Esophagus (tissue), 2 donors: ENCODE measurements around the gene SPRYD3. TPM values are rescaled to one million over a fixed set of nuclear protein-coding genes. Genes with fewer than 3 reads are reported as not detected.
"Not testable (repeated sequence)": the region's sequence is repeated elsewhere in the genome, so short reads cannot be mapped to it uniquely, and the experiment has no call there.

ENCODE experiments used
- H3K27ac ChIP-seq, 2 donors: one replicate each; pipeline ENCODE4 v1.5.1; 2013; ENCODE audit warnings: low read depth in 2 of 2, mild to moderate bottlenecking in 2 of 2, inconsistent platforms in 1 of 2, low read length in 1 of 2, moderate library complexity in 1 of 2
- H3K27me3 ChIP-seq, 2 donors: one replicate each; pipeline ENCODE4 v1.6.1; 2013; ENCODE audit warnings: low read length in 2 of 2, control low read depth in 1 of 2, mild to moderate bottlenecking in 1 of 2; ENCODE audit not compliant: insufficient read depth in 2 of 2, control insufficient read depth in 1 of 2
- H3K36me3 ChIP-seq, 2 donors: one replicate each; pipeline ENCODE4 v1.6.1; 2013; ENCODE audit warnings: low read length in 1 of 2; ENCODE audit not compliant: control insufficient read depth in 2 of 2, insufficient read depth in 2 of 2
- H3K4me1 ChIP-seq, 2 donors: one replicate each; pipeline ENCODE4 v1.6.1; 2013; ENCODE audit warnings: low read length in 1 of 2; ENCODE audit not compliant: control insufficient read depth in 2 of 2, insufficient read depth in 2 of 2
- H3K4me3 ChIP-seq, 2 donors: one replicate each; pipeline ENCODE4 v1.5.1; 2013; ENCODE audit warnings: low read length in 2 of 2, mild to moderate bottlenecking in 2 of 2, low read depth in 1 of 2, moderate library complexity in 1 of 2
- H3K9me3 ChIP-seq, 2 donors: one replicate each; pipeline ENCODE4 v1.6.1; 2013; ENCODE audit warnings: mild to moderate bottlenecking in 2 of 2, low read depth in 1 of 2, low read length in 1 of 2, moderate library complexity in 1 of 2; ENCODE audit not compliant: control insufficient read depth in 2 of 2, insufficient read depth in 1 of 2
- WGBS, 2 donors: extraction: QIAGEN DNeasy Blood & Tissue Kit; methylation state at CpG; one replicate each; pipeline ENCODE4 v1.1.7; 2013; 5-methylcytosine and 5-hydroxymethylcytosine counted together
- polyA plus RNA-seq, 2 donors: library from polyadenylated mRNA; stranded (reverse); fragments of 200-250 nt; gene quantifications; one replicate each; pipeline ENCODE4 v1.2.3, GENCODE V29; 2013
- donor health status: healthy with polysubstance abuse.
- donor health status: Bipolar disorder and iron deficiency.

The SPRYD3 gene
- polyA plus RNA-seq, 2 donors: 16.1 to 24.1 TPM

DNA sequence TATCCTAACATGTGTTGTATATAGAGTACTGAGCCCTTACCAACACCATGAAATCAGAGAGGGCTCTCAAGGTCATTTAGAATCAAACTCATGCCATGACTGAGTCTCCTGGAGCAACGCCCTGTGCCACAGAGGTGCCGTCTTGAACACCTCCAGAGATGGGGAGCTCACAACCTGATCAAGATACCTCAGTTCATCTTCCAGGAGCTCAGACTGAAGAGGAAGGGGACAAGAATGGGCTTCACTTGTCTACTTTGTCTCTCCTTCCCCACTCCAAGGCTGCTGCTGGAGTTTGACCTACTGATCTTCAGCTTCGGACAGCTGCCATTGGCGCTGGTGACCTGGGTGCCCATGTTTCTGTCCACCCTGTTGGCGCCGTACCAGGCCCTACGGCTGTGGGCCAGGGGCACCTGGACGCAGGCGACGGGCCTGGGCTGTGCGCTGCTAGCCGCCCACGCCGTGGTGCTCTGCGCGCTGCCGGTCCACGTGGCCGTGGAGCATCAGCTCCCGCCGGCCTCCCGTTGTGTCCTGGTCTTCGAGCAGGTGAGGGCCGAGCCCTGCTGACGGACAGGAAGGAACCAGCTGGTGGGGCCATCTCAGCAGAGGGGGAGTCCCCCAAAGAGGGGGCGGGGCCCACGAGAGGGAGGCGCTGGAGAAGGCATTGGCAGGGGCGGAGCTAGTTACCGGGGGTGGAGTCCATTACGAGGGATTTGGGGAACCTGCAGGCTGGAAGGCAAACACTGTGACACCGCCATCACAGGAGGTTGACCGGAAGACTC lies 36.1 kb upstream of the SPRYD3 start:
- H3K4me1 ChIP-seq: no peaks in the 10 kb centered on the region
- 89 to 90% methylated on average over 33 of the region's 33 CpGs for WGBS, 2 donors
- H3K9me3 ChIP-seq: no peaks in the 10 kb centered on the region
- H3K27me3 ChIP-seq: no peaks in the 10 kb centered on the region
- H3K27ac ChIP-seq: no peak overlapping the region
- H3K36me3 ChIP-seq: no peaks in the 10 kb centered on the region
- H3K4me3 ChIP-seq: no peak overlapping the region

DNA sequence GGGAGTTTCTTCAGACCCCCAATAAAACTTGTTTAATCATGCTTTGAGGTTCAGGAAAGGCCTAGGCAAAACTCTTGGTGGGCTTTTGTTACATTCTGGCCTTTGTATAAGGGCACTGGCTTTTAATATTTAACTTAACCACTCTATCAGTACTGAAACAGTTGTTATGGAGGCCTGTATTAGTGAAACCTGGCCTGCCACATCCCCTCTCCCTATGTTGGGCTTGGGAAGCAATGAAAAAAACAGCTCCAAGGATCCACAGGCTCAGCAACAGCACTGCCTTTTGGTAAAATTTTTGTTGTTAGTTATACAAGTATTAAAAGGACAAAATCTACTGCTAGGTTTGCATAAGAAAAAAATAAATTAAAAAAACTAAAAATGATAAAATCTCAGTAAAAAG lies 34.8 kb upstream of the SPRYD3 start:
- no peaks in the 10 kb centered on the region for H3K9me3 ChIP-seq
- no peaks in the 10 kb centered on the region for H3K36me3 ChIP-seq
- no peak overlapping the region for H3K27ac ChIP-seq
- no peak overlapping the region for H3K4me3 ChIP-seq
- no peaks in the 10 kb centered on the region for H3K27me3 ChIP-seq
- no peaks in the 10 kb centered on the region for H3K4me1 ChIP-seq

DNA sequence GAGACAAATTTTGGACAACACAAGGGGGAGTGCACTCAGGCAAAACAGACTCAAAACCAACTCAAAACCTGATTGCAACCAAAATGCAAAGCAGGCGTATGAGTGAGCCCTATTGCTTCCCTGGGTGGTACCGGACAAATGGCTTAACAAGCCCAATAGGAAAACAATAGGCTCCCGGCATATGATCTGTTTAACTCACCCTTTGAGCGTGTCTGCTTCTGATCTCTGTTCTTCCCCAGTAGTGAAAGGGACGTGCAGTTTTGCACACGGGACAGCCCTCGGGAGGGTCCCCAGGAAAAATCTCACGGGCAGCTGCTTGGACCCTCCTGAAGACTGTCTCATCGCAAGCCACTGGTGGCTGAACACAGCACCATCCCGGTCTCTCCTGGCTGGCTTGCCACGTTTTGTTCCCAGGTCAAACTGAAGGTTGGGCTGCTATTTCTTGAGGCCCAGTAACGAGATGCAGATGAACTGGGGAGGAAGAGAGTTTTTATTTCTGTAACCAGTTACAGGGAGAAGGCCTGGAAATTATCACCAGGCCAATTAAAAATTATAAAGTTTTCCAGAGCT lies 34.0 kb upstream of the SPRYD3 start:
- H3K27ac ChIP-seq: no peak overlapping the region
- H3K27me3 ChIP-seq: no peaks in the 10 kb centered on the region
- H3K4me3 ChIP-seq: no peak overlapping the region
- H3K36me3 ChIP-seq: no peaks in the 10 kb centered on the region
- H3K9me3 ChIP-seq: no peaks in the 10 kb centered on the region
- WGBS, 2 donors: 86 to 88% methylated on average over 12 of the region's 12 CpGs
- no peaks in the 10 kb centered on the region for H3K4me1 ChIP-seq

DNA sequence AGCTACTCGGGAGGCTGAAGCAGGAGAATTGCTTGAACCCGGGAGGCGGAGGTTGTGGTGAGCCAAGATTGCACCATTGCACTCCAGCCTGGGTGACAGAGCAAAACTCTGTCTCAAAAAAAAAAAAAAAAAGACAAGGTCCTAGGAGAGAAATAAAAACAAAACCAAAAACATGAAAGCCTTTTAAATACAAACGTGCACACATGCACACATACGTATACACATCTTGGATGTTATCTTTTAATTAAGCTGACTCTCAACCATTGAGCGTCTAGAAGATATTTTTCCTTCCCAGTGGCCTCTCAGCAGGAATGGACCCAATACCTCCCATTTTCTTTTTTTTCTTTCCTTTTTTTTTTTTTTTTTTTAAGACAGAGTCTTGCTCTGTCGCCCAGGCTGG lies 33.2 kb upstream of the SPRYD3 start:
- not testable (repeated sequence) for H3K9me3 ChIP-seq, H3K27ac ChIP-seq, H3K4me3 ChIP-seq, H3K36me3 ChIP-seq, H3K27me3 ChIP-seq, H3K4me1 ChIP-seq
- WGBS, 2 donors: 95% methylated on average over 6 to 7 of the region's 7 CpGs

DNA sequence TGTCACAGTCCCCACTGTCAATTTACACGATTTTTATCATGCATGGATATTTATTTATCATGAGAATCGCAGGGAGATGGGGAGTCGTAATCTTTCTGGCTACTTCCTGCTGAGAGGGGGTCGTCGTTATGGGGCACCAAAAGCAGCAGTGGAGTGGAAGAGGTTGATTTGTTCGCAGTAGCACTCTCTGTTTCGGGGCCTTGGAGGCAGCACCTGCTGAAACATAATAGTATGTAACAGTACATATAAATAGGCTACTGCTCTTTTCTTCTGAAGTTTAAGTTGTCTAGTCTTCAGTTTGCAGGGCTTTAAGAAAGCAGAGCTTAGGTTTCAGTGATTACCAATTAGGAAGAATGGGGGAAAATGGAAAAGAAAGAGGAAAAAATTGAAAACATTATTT lies 27.9 kb upstream of the SPRYD3 start:
- peaks cover 0 to 6% of the 10 kb centered on the region in 2 donors for H3K4me1 ChIP-seq
- H3K27me3 ChIP-seq: no peaks in the 10 kb centered on the region
- no peaks in the 10 kb centered on the region for H3K9me3 ChIP-seq
- no peak overlapping the region for H3K4me3 ChIP-seq
- 64 to 67% methylated on average over 7 of the region's 7 CpGs for WGBS, 2 donors
- H3K27ac ChIP-seq: no peak overlapping the region
- H3K36me3 ChIP-seq: no peaks in the 10 kb centered on the region

DNA sequence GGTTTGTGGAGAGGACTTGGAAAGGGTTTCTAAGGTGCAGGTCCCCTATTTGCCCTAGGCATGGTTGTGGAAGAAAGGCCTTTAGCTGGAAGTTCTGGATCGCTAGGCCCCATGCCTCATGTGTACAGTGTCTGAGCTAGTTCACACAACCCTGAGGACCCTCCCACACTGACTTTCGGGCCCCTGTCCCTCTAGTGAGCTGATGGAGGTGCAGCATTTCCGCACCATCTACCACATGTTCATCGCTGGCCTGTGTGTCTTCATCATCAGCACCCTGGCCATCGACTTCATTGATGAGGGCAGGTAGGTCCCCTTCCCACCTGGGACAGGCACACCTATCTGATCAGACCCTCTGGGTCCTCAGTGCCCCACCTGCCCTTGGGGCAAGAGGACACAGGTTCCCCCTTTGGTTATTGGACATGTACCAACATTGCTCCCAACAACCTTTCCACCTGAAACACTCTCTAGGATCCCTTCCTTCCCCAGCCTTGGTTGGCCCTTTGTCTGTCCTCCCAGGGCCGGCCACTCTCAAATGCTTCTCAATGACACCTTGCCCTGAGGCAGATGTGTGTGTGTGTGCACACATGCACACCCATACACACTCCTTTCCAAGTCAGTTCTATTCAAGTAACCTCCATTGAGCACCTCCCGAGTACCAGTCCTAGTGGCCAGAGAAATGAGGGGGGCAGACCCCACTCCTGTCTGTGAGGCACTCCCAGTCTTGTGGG lies 26.7 kb upstream of the SPRYD3 start:
- peaks cover 0 to 3% of the 10 kb centered on the region in 2 donors for H3K36me3 ChIP-seq
- 92 to 95% methylated on average over 7 of the region's 7 CpGs for WGBS, 2 donors
- H3K4me1 ChIP-seq: peaks cover 0 to 6% of the 10 kb centered on the region in 2 donors
- H3K4me3 ChIP-seq: no peak overlapping the region
- H3K27ac ChIP-seq: no peak overlapping the region
- H3K9me3 ChIP-seq: no peaks in the 10 kb centered on the region
- no peaks in the 10 kb centered on the region for H3K27me3 ChIP-seq

DNA sequence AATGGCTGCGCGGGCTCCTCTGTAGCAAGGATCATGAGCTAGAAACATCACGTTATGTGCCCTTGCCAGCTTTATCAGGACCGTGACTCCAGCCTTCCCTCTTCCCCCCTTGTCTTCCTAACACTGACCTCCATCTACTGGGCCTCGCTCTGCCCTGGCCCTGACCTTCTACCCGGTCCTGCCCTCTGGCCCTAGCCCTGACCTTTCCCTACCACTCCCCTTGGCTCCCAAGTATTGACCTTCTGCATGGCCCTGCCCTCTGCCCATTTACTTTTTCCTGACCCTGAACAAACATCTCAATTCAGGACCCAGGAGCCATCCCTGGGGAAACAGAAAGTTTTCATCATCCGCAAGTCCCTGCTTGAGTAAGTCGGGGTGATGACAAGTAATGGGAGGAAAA lies 26.1 kb upstream of the SPRYD3 start:
- Histone ChIP-seq H3K27ac (no peak overlapping the region), H3K27me3 (no peaks in the 10 kb centered on the region), H3K36me3 (peaks cover 0 to 3% of the 10 kb centered on the region in 2 donors), H3K9me3 (no peaks in the 10 kb centered on the region), H3K4me1 (peaks cover 0 to 6% of the 10 kb centered on the region in 2 donors), H3K4me3 (no peak overlapping the region)
- WGBS, 2 donors: 88 to 94% methylated on average over 8 of the region's 8 CpGs

DNA sequence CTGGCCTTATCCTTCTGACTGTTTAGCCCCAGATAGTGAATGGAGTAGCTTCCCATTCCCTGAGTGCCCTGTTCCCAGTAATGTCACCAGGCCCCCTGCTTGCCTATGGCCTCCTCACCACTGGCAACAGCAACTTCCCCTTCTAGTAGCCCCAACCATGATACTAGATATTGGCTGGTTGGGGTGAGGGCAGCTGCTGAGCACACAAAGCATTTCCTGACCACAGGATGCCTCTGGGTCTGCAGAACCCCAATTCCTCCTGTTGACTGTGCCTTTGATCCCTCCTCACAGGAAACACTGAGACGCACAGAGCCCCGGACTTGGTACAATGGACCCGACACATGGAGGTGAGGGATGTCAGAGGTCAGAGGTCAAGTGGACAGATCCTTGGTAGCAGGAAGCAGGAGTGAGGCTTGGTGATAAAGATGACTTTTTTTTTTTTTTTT lies 24.7 kb upstream of the SPRYD3 start:
- peaks cover 0 to 3% of the 10 kb centered on the region in 2 donors for H3K36me3 ChIP-seq
- no peaks in the 10 kb centered on the region for H3K27me3 ChIP-seq
- 52 to 55% methylated on average over 3 of the region's 3 CpGs for WGBS, 2 donors
- H3K9me3 ChIP-seq: no peaks in the 10 kb centered on the region
- peaks cover 0 to 11% of the 10 kb centered on the region in 2 donors for H3K4me1 ChIP-seq
- no peak overlapping the region for H3K4me3 ChIP-seq
- no peak overlapping the region for H3K27ac ChIP-seq

DNA sequence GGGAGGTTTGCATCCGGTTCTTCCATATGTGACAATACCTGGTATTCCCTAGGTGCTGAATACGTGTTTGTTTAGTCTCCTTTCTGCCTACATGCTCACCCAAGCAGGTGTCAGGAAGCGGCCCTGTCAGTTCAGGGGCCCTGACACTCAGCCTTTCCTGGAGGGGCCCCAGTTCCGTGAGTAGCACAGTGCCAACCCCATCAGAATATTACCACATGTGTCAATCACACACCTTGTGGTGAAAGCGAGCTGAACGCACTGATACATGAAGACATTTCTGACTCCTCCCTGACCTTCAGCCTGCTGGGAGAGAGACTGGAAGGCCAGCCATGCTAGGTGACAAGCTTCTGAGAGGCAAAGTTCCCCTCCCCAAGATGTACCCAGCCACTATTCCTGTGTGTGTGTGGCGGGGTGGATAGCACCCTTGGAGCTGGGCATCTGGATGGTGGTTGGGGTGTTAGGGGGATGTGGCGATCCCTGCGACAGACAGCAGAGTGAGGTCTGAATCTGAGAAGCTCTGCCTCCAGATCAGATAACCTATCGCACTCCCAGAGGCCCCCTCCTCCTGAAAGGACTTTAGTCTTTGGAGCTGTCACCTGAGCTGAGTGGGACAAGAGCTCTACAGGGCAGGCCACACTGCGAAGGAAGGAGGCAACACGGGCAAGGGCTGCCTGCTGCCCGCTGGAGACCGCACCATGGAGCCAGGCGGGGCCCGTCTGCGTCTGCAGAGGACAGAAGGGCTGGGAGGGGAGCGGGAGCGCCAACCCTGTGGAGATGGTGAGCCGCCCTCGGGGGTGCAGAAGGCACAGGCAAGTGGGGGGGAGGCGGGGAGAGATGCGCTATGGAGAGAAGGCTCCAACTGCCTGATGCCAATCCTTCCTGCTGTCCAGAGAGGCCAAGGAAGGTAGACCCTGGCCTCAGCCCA lies 24.0 kb upstream of the SPRYD3 start, which contains the start of gene SOAT2:
Gene SOAT2, plus strand, starts transcription at position 604 of the 925 bp plus-strand sequence. Its CDS starts 92 bp downstream, at position 696.
- Histone ChIP-seq H3K9me3 (no peaks in the 10 kb centered on the region), H3K27ac (peak within 1 kb of the TSS in 1 of 2 donors; percentile 38)
- WGBS, 2 donors: 75 to 82% methylated on average over 23 of the region's 23 CpGs

More for the DNA sequence above, 24.0 kb upstream of the SPRYD3 start, which contains the start of gene SOAT2:
- peaks cover 0 to 3% of the 10 kb centered on the region in 2 donors for H3K36me3 ChIP-seq
- H3K27me3 ChIP-seq: no peaks in the 10 kb centered on the region
- H3K4me3 ChIP-seq: no peak within 1 kb of the TSS
- peaks cover 0 to 16% of the 10 kb centered on the region in 2 donors for H3K4me1 ChIP-seq
